Measurements from ENCODE around the gene TMEM25.
"Not testable (repeated sequence)": the region's sequence is repeated elsewhere in the genome, so short reads cannot be mapped to it uniquely, and the experiment has no call there.

TMEM25 gene

DNA sequence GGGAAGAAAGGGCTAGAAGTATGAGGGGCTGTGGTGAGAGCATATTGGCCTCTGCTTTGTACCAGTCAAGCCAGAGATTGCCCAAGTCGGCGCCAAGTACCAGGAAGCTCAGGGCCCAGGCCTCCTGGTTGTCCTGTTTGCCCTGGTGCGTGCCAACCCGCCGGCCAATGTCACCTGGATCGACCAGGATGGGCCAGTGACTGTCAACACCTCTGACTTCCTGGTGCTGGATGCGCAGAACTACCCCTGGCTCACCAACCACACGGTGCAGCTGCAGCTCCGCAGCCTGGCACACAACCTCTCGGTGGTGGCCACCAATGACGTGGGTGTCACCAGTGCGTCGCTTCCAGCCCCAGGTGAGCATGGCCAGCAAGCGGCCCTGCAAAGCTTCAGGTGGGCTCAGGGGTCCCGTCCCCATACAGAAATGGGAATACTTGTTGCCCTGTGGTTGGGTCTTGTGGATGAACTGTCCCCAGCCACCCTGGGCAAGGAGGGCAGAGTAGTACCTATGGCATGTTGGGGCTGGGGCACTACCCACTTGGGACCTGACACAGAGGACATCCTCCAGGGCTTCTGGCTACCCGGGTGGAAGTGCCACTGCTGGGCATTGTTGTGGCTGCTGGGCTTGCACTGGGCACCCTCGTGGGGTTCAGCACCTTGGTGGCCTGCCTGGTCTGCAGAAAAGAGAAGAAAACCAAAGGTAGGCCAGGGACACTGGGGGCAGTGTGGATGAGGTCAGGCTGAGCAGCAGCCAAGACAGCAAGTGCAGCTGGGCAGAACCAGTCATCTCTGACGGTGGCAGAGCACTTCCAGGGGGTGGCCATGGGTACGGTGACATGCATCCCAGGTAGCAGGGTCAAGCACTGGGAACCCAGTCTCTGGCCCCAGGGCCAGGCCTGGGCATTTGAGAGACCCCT is 2.1 kb downstream of the TMEM25 start:
- DNase-seq (ENCODE audit: low read depth in 2 of 2) = no peak

DNA sequence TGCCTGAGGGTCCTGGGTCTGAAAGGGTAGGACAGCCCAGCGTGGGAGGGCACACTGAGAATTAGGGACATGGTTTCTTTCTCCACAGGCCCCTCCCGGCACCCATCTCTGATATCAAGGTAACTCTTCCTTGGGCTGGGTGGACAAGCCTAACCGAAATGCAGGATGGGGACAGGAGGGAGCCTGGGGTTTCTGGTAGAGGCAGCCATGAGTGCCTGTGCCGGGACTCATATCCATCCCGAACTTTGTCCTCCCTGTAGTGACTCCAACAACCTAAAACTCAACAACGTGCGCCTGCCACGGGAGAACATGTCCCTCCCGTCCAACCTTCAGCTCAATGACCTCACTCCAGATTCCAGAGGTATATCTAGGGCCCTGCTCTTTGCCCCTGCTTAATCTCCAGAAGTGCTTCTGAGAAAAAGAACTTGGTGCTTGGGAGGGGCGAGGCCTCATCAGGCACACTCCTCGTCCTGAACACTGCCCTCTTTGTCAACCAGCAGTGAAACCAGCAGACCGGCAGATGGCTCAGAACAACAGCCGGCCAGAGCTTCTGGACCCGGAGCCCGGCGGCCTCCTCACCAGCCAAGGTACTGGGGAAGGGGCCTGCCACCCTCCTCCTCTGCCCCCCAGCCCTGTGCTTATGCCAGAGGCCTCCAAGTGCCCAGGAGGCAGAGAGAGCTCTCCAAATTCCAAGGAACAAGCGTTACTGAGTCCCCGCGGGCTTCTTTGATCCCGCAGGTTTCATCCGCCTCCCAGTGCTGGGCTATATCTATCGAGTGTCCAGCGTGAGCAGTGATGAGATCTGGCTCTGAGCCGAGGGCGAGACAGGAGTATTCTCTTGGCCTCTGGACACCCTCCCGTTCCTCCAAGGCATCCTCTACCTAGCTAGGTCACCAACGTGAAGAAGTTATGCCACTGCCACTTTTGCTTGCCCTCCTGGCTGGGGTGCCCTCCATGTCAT is 3.1 kb downstream of the TMEM25 start:
- DNase-seq (ENCODE audit: low read depth in 2 of 2) = no peak

DNA sequence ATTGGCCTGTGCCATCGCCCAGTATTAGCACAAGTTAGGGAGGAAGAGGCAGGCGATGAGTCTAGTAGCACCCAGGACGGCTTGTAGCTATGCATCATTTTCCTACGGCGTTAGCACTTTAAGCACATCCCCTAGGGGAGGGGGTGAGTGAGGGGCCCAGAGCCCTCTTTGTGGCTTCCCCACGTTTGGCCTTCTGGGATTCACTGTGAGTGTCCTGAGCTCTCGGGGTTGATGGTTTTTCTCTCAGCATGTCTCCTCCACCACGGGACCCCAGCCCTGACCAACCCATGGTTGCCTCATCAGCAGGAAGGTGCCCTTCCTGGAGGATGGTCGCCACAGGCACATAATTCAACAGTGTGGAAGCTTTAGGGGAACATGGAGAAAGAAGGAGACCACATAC is 4.3 kb downstream of the TMEM25 start:
- DNase-seq (ENCODE audit: low read depth in 2 of 2) = no peak

DNA sequence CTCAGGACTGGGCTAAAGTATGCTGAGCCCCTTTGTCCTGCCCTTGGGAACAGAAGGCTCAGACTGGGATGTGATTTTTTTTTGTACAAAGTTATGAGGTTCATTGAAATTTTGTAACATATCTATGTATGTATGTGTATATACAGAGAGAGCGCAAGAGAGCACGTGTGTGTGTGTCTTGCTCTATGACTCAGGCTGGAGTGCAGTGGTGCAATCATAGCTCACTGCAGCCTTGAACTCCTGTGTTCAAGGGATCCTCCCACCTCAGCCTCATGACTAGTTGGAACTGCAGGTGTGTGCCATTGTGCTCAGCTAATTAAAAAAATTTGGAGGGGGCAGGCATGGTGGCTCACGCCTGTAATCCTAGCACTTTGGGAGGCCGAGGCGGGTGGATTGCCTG is 5.7 kb downstream of the TMEM25 start:
- no peak for DNase-seq (ENCODE audit: low read depth in 2 of 2)

DNA sequence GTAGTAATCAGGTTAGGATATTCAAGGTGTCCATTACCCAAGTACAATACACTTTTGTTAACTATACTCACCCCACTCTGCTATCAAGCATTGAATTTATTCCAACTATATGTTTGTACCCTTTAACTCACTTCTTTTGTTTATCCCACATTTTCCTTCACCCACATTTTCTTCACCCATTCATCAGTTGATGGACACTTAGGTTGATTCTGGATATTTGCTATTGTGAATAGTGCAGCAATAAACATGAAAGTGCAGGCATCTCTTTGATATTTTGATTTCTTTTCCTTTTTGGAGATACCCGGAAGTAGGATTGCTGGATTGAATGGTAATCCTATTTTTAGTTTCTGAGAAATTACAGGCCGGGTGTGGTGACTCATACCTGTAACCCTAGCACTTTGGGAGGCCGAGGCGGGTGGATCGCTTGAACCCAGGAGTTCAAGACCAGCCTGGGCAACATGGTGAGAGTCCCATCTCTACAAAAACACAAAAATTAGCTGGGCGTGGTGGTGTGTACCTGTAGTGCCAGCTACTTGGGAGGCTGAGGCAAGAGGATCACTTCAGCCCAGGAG is 6.5 kb downstream of the TMEM25 start:
- no peak for DNase-seq (ENCODE audit: low read depth in 2 of 2)

DNA sequence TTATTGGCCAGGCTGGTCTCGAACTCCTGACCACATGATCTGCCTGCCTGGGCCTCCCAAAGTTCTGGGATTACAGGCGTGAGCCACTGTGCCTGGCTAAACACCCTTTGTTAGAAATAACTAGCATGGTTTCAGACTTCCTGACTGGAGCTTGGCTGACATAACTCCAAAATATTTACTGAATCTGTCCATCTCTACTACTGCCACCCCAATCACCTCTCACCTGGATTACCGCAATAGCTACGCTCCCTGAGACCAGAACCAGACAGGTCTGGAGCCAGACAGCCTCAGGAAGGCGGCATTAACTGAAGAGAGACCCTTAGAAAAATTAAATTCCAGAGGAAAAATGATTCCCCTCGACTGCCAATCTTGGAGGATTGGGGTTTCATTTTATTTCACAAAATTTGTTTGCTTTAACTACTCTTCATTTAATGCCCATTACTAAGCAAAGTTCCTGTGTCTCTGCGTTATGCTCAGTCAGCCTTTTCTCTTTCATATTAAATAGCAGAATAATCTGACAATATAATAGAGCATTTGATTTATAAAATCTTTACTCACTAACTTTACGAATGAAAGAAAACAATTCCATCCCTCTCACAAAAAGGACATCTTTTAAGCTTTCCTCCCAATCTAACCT is 13.1 kb downstream of the TMEM25 start:
- DNase-seq (ENCODE audit: low read depth in 2 of 2) = no peak

DNA sequence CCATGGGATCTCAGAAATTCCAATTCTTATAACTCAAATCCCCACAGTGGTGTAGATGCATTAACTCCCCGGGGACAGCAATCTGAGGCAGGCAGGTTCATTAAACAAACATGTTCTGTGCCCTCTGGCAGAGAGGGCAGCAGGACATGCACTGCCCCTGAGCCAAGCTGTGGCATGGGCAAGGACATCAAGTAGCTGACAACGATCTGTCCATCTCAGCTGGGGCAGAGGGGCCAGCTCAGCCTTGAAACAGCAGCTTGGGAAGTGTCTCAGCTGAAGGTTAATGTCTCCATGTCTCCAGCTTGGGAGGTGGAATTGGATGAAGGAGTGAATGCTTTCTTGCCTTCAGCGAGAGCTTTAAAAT is 13.6 kb downstream of the TMEM25 start:
- DNase-seq (ENCODE audit: low read depth in 2 of 2) = no peak

DNA sequence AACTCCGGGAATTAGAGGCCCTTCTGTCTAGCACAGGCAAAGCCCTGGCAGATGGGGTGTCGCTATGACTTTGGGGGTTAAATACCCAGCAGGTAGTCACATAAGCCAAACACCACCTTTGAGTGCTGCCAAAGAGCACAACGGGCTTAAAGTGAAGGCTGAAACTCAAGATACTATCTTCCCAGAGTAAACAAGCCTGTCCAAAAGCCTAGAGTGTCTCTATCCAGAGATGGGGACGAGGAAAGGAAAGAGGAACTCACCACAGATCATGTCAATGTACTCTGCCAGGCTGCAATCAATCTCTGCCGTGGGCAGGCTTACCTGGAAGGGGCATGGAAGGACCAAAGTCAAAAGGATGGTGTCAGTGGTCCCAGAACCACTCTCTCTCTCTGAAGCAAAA is 14.5 kb downstream of the TMEM25 start:
- no peak for DNase-seq (ENCODE audit: low read depth in 2 of 2)

DNA sequence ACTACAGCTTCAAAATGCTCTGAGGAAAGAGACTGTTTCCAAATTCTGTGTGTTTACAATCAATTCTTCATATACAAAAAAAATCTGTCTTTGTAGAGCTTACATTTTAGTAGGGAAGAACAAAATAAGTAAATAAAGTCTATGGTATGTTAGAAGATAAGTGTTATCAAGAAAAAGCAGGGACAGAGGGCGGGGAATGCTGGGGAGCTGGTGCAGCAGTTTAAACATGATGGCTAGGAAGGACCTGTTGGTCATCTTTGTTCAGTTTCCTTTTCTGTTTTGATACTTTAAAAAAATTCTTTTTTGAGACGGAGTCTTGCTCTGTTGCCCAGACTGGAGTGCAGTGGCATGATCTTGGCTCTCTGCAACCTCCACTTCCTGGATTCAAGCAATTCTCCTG is 16.1 kb downstream of the TMEM25 start:
- DNase-seq (ENCODE audit: low read depth in 2 of 2) = no peak

DNA sequence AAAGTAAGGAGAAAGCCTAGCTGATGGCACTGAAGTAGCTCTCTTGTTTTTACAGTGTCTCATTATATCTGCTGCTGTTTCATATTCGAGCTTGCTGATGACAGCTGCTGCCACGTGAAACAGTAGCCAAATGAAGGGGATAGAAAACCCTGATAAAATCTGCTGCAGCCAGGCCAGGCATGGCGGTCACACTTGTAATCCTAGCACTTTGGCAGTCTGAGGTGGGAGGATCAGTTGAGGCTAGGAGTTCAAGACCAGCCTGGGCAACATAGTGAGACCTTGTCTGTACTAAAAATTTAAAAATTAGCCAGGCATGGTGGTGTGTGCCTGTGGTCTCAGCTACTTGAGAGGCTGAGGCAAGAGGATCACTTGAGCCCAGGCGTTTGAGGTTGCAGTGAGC is 21.3 kb downstream of the TMEM25 start:
- DNase-seq (ENCODE audit: low read depth in 2 of 2) = no peak

DNA sequence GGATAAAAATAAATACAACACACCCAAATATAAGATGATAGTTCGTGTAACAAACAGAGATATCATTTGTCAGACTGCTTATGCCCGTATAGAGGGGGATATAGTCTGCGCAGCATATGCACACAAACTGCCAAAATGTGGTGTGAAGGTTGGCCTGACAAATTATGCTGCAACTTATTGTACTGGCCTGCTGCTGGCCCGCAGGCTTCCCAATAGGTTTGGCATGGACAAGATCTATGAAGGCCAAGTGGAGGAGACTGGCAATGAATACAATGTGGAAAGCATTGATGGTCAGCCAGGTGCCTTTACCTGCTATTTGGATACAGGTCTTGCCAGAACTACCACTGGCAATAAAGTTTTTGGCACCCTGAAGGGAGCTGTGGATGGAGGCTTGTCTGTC is 29.8 kb downstream of the TMEM25 start:
- no peak for DNase-seq (ENCODE audit: low read depth in 2 of 2)

DNA sequence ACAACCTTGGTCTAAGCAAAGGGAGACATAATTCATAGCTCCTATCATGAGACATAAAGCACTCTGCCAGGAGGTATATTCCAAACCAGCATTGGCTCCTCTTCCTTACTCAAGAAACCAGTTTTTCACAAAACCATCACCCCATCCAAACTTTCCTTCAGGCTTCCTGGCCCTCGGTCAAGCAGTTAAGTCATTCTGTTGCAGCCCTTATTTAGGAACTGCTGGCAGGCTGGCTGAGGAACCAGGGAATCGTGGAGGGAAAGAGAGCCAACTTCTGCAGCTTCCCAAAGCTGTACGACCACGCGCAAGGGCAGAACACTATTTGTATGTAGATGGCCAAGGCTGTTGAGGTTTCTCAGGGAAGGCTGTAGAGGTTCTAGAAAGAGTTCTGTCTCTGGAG is 34.1 kb downstream of the TMEM25 start:
- no peak for DNase-seq (ENCODE audit: low read depth in 2 of 2)

DNA sequence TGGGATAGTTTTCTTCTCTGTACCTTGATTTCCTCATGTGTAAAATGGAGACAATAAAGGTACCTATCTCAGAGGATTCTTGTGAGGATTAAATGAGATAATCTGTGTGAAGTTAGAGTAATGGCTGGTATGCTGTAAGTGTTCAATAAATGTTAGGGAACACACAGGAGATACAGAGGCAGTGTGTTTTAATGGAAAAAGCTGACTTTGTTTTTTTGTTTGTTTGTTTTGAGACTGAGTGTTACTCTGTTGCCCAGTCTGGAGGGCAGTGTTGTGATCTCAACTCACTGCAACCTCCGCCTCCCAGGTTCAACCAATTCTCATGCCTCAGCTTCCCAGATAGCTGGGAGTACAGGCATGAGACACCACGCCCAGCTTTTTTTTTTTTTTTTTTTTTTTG is 38.7 kb downstream of the TMEM25 start:
- DNase-seq (ENCODE audit: low read depth in 2 of 2) = no peak

DNA sequence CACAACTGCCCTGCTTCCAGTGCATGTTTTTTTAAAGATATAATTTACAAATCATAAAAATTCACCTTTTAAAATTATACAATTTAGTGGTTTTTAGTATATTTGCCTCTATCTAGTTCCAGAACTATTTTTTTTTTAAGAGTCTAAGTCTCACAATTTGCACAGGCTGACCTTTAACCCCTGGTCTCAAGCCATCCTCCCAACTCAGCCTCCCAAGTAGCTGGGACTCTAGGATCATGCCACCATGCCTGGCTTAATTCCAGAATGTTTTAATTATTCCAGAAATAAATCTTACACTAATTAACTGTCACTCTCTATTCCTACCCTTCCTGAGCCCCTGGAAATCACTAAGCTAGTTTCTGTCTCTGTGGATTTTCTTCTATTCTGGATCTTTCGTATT is 39.8 kb downstream of the TMEM25 start:
- DNase-seq (ENCODE audit: low read depth in 2 of 2) = no peak

DNA sequence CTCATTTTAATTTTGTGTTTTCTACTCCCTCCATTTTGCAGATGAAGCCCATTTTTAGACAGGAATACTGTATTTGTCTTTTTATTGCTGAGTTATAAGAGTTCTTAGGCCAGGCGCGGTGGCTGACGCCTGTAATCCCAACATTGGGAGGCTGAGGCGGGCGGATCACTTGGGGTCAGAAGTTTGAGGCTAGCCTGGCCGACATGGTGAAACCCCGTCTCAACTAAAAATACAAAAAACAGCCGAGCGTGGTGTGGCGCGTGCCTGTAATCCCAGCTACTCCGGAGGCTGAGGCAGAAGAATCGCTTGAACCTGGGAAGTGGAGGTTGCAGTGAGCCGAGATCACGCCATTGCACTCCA is 40.7 kb downstream of the TMEM25 start:
- not testable (repeated sequence) for DNase-seq (ENCODE audit: low read depth in 2 of 2)

DNA sequence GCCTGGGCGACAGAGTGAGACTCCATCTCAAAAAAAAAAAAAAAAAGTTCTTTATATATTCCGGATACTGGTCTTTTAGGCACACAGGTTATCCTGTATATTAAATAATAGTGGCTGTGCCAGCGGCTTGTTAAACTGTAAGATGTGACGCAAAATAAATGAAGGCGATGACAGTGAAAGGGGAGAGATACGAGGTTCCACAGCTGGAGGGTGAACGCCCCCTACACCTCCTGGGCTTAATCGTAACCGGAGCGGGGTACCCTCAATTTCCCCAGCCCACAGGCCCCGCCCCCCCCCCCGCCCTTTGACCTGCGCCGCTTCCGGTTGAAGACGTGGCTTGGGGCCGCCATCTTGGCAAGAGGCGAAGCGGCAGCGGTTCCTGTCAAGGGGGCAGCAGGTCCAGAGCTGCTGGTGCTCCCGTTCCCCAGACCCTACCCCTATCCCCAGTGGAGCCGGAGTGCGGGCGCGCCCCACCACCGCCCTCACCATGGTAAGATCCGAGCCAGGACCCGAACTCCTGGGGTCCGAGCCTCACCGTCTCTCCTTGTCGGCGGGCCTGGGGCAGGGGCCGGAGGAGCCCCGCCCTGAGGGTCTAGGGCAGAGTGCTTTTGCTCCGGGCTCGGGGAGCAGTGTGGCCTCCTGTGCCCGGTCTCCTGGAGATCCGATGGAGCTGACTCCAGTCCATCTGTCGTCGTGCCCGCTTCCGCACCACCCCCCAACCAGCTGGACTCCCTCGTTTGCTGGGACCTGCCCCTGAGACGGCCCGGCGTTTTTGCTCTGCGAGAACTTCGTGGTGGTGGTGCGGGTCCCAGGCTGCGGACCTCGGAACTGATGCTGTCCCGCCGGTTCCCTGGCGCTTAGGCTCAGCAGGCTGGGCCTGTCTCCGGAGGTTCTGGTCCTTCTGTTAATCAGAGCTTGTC is 41.3 kb downstream of the TMEM25 start, which contains the start of gene ARCN1:
Gene ARCN1, plus strand, starts transcription at position 349 of the 920 bp plus-strand sequence. Its CDS starts 139 bp downstream, at position 488.
- peak; percentile 64 for DNase-seq (ENCODE audit: low read depth in 2 of 2)

DNA sequence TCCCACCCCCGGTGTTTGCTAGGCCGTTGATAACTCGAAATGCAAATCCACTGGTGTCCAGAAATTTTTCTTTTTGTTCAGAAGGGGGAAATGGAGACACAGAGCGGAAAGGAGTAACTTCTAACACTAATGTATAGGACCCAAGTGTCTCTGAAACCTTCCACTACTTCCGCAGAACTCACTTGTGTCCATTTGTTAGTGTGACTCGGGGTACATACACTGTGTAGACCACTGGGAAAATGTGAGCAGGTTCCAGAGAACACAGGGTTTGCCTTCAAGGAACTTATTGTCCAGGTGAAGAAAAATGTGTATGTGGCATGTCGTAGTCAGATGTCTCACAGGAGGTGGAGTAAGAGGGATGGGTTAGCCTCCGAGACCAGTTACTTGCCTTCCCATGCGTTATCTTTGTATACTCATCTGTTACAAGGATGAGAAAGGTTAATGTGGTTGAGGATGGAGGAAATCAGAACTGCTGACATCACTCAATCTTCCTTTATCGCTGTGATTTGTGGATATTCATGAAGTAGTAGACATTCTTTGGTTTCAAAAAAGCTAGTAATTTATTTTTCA is 42.1 kb downstream of the TMEM25 start:
- no peak for DNase-seq (ENCODE audit: low read depth in 2 of 2)

DNA sequence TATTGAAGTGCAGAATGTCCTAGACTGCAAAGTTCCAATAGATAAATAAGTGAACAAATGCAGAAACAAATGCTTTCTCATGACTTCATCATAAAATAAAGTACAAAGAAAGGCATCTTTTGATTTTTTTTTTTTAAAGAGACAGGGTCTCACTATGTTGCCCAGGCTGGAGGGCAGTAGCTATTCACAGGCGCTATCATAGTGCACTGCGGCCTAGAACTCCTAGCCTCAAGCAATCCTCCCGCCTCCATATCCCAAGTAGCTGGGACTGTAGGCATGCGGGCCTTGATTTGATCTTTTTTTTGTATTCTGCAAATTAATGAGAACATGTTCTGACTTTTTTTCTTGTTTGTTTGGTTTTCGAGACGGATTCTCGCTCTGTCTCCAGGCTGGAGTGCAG is 43.6 kb downstream of the TMEM25 start:
- DNase-seq (ENCODE audit: low read depth in 2 of 2) = no peak

DNA sequence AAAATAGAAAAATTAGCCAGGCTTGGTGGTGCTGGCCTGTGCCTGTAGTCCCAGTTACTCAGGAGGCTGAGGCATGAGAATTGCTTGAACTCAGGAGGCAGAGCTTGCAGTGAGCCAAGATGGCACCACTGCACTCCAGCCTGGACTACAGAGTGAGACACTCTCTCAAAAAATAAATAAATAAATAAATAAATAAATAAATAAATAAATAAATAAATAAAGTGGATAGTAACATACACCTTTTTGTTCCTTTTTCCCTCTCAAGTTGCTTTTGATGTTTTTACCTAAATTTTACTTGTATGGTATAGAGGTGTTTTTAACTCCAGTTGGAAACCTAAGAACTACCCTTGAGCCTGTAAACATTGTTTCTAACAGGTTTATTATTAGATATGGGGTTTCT is 47.0 kb downstream of the TMEM25 start:
- DNase-seq (ENCODE audit: low read depth in 2 of 2) = not testable (repeated sequence)

DNA sequence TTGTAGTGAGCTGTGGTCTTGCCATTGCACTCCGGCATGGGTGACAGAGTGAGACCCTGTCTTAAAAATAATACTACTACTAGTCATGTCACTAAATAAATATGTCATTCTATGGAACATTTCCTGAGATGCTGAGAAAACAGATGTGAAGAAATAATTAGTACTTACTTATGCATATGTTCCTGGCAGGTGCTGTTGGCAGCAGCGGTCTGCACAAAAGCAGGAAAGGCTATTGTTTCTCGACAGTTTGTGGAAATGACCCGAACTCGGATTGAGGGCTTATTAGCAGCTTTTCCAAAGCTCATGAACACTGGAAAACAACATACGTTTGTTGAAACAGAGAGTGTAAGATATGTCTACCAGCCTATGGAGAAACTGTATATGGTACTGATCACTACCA is 50.1 kb downstream of the TMEM25 start:
- no peak for DNase-seq (ENCODE audit: low read depth in 2 of 2)

Data from stimulated activated CD4-positive, alpha-beta T cell treated with anti-CD3 and anti-CD28 coated beads, Interleukin-1b, Interleukin-23, amount 100 ng/mL, for 4 hours (primary cell).